Motor neuron (in vitro differentiated cells): ENCODE measurements around the gene IDE. TPM values are rescaled to one million over a fixed set of nuclear protein-coding genes. Genes with fewer than 3 reads are reported as not detected.
"Not testable (repeated sequence)": the region's sequence is repeated elsewhere in the genome, so short reads cannot be mapped to it uniquely, and the experiment has no call there.

Source experiments
- ATAC-seq, 8 experiments: fragments of 200-7000 bp; cut with Tn5 transposase; replicated peaks in 6 of 8; 2 replicates each; pipeline ENCODE4 v1.8.0; 2021; ENCODE audit warnings: mild to moderate bottlenecking in 8 of 8, moderate library complexity in 8 of 8
- H3K27ac ChIP-seq, 2 donors: fragments of 250-450 bp; sonication (Bioruptor Pico); 2 replicates each; pipeline ENCODE4 v1.9.0; 2021; ENCODE audit warnings: antibody characterized with exemption in 2 of 2, mild to moderate bottlenecking in 2 of 2, moderate library complexity in 1 of 2
- H3K4me1 ChIP-seq, 2 donors: fragments of 250-450 bp; sonication (Bioruptor Pico); replicated peaks in 1 of 2; 2 replicates each; pipeline ENCODE4 v1.6.1; 2021; ENCODE audit warnings: antibody characterized with exemption in 2 of 2, mild to moderate bottlenecking in 2 of 2, moderate library complexity in 1 of 2
- H3K4me3 ChIP-seq, 5 donors: fragments of 250-450 bp; sonication (Bioruptor Pico); 2 replicates each; pipeline ENCODE4 v1.9.0; 2021; ENCODE audit warnings: antibody characterized with exemption in 5 of 5, mild to moderate bottlenecking in 5 of 5, moderate library complexity in 4 of 5
- WGBS, 10 experiments: fragments of 450-650 bp; shearing (Covaris generic); methylation state at CpG; one replicate each; pipeline ENCODE4 v1.0.0; 2022; 5-methylcytosine and 5-hydroxymethylcytosine counted together
- in situ Hi-C, 9 experiments: fragments of 400-800 bp; cut with MboI; loops; one replicate each; pipeline ENCODE4 v1.15.0; 2021; ENCODE audit warnings: low sequenced_read_pairs in 9 of 9, low pct_unique_long_range_greater_than_20kb in 2 of 9; ENCODE audit not compliant: unreplicated experiment in 9 of 9
- total RNA-seq, 8 experiments: library from RNA; unstranded; fragments of 300-600 nt; gene quantifications; 2 replicates each; pipeline versions ENCODE4 v1.2.3 to v1.2.4, GENCODE V29; 2022

IDE gene
- 10 to 100 TPM in 6 of 8 experiments, 1 to 10 TPM in 2; 8.3 to 46.8 (median 18.3) TPM for total RNA-seq

GRCh38 chr10:92573798-92574547 is at the start of gene IDE:
IDE (minus strand) TSS chr10:92574093; CDS start chr10:92574019, 74 bp downstream.
- peak within 1 kb of the TSS; percentile 92 for H3K27ac ChIP-seq
- peak within 1 kb of the TSS; percentile 61 to 84 (median 78) for H3K4me3 ChIP-seq
- 0 to 2% (median 0%) methylated on average over 3 to 30 of the region's 80 CpGs; no CpG with 5 or more reads in 3 of the 10 experiments for WGBS, 10 experiments

GRCh38 chr10:92619368-92619767 is 45.5 kb upstream of the IDE start:
- in situ Hi-C loops: no loop called here
- ATAC-seq: no peak
- no peak overlapping the region for H3K27ac ChIP-seq
- no peak overlapping the region for H3K4me3 ChIP-seq
- no peaks in the 10 kb centered on the region for H3K4me1 ChIP-seq

More at GRCh38 chr10:92573798-92574547, at the start of gene IDE:
- H3K4me1 ChIP-seq: peaks cover 14 to 16% of the 10 kb centered on the region in 2 donors
- in situ Hi-C loops: no loop called here
- ATAC-seq: peak; percentile 80 to 92 (median 90)

GRCh38 chr10:92615515-92615914 is 41.6 kb upstream of the IDE start:
- WGBS, 10 experiments: 87 to 100% (median 100%) methylated on average over 2 to 3 of the region's 3 CpGs; no CpG with 5 or more reads in 3 of the 10 experiments
- in situ Hi-C loops: no loop called here
- no peak for ATAC-seq
- Histone ChIP-seq H3K4me1 (no peaks in the 10 kb centered on the region), H3K27ac (no peak overlapping the region), H3K4me3 (no peak overlapping the region)

- Histone ChIP-seq H3K27ac (no peak overlapping the region), H3K4me3 (no peak overlapping the region), H3K4me1 (no peaks in the 10 kb centered on the region)
- in situ Hi-C loops: no loop called here
- ATAC-seq: no peak
- WGBS, 10 experiments: 86 to 100% (median 100%) methylated on average over 2 of the region's 2 CpGs; no CpG with 5 or more reads in 1 of the 10 experiments
Measured at GRCh38 chr10:92604841-92605240, 30.9 kb upstream of the IDE start.

GRCh38 chr10:92598321-92598720 is 24.4 kb upstream of the IDE start:
- H3K4me3 ChIP-seq: no peak overlapping the region
- WGBS, 10 experiments: 44 to 100% (median 100%) methylated on average over 1 of the region's 1 CpG; no CpG with 5 or more reads in 1 of the 10 experiments
- ATAC-seq: no peak
- in situ Hi-C loops: no loop called here
- H3K27ac ChIP-seq: no peak overlapping the region
- peaks cover 0 to 4% of the 10 kb centered on the region in 2 donors for H3K4me1 ChIP-seq

- no peak for ATAC-seq
Measured at GRCh38 chr10:92595505-92595904, 21.6 kb upstream of the IDE start.

GRCh38 chr10:92593619-92594588 is 20.0 kb upstream of the IDE start:
- in situ Hi-C loops: no loop called here
- Histone ChIP-seq H3K4me3 (peak overlapping the region; percentile 68 to 93 (median 81)), H3K27ac (no peak overlapping the region), H3K4me1 (peaks cover 6 to 14% of the 10 kb centered on the region in 2 donors)
- no peak for ATAC-seq
- 1 to 29% (median 8%) methylated on average over 1 to 9 of the region's 9 CpGs for WGBS, 10 experiments

More at GRCh38 chr10:92595505-92595904, 21.6 kb upstream of the IDE start:
- Histone ChIP-seq H3K4me1 (peaks cover 6 to 14% of the 10 kb centered on the region in 2 donors), H3K4me3 (no peak overlapping the region), H3K27ac (no peak overlapping the region)
- WGBS, 10 experiments: 70 to 100% (median 91%) methylated on average over 1 to 2 of the region's 2 CpGs; no CpG with 5 or more reads in 2 of the 10 experiments
- in situ Hi-C loops: no loop called here

GRCh38 chr10:92592761-92593618 is 19.1 kb upstream of the IDE start, which contains the start of gene KIF11:
KIF11 (plus strand) TSS chr10:92593130; CDS start chr10:92593376, 246 bp downstream.
- in situ Hi-C loops: no loop called here
- 0 to 13% (median 0%) methylated on average over 3 to 33 of the region's 61 CpGs; no CpG with 5 or more reads in 1 of the 10 experiments for WGBS, 10 experiments
- peak within 1 kb of the TSS; percentile 68 to 93 (median 81) for H3K4me3 ChIP-seq
- peak within 1 kb of the TSS; percentile 73 to 76 for H3K27ac ChIP-seq
- peaks cover 6 to 14% of the 10 kb centered on the region in 2 donors for H3K4me1 ChIP-seq
- peak; percentile 76 to 97 (median 92) for ATAC-seq

- 1 to 75% (median 13%) methylated on average over 3 to 25 of the region's 38 CpGs; no CpG with 5 or more reads in 3 of the 10 experiments for WGBS, 10 experiments
- H3K27ac ChIP-seq: peak overlapping the region; percentile 69 to 76
- in situ Hi-C loops: no loop called here
Measured at GRCh38 chr10:92591550-92592022, 17.7 kb upstream of the IDE start.

GRCh38 chr10:92590623-92591549 is 17.0 kb upstream of the IDE start:
- H3K27ac ChIP-seq: peak overlapping the region in 1 of 2 donors; percentile 69
- 16 to 71% (median 48%) methylated on average over 4 to 16 of the region's 19 CpGs; no CpG with 5 or more reads in 1 of the 10 experiments for WGBS, 10 experiments
- in situ Hi-C loops: no loop called here
- H3K4me3 ChIP-seq: peak overlapping the region; percentile 15 to 27 (median 17)
- peaks cover 6 to 14% of the 10 kb centered on the region in 2 donors for H3K4me1 ChIP-seq
- peak in 3 of 8 experiments; percentile 3 to 9 (median 9) for ATAC-seq

More at GRCh38 chr10:92591550-92592022, 17.7 kb upstream of the IDE start:
- Histone ChIP-seq H3K4me3 (peak overlapping the region; percentile 15 to 27 (median 17)), H3K4me1 (peaks cover 6 to 14% of the 10 kb centered on the region in 2 donors)
- ATAC-seq: peak; percentile 68 to 83 (median 78)

GRCh38 chr10:92582347-92582746 is 8.5 kb upstream of the IDE start:
- H3K4me1 ChIP-seq, in situ Hi-C loops, H3K4me3 ChIP-seq, ATAC-seq, H3K27ac ChIP-seq: not testable (repeated sequence)
- WGBS, 10 experiments: 76 to 100% (median 88%) methylated on average over 1 to 6 of the region's 6 CpGs; no CpG with 5 or more reads in 1 of the 10 experiments
